H1 (cell line): Measurements from ENCODE around the gene MAP2K5. TPM values are rescaled to one million over a fixed set of nuclear protein-coding genes. Genes with fewer than 3 reads are reported as not detected.

Experiments used
- CHD1 ChIP-seq: IDR thresholded peaks from 2 replicates; pipeline ENCODE4 v1.6.1; 2012; ENCODE audit warnings: low read depth, low read length, improper control_type of control experiment
- CHD7 ChIP-seq: fragments of 300-600 bp; sonication (generic); IDR thresholded peaks from 2 replicates; pipeline ENCODE4 v1.7.1; 2012; ENCODE audit warnings: low read length, moderate library complexity, mild to moderate bottlenecking, inconsistent platforms; ENCODE audit not compliant: insufficient replicate concordance
- HDAC6 ChIP-seq: IDR thresholded peaks from one replicate; pipeline ENCODE4 v1.7.1; 2012; ENCODE audit warnings: low read depth, mild to moderate bottlenecking, inconsistent platforms, low read length, moderate library complexity
- NANOG ChIP-seq: IDR thresholded peaks from 2 replicates; pipeline ENCODE4 v1.6.1; 2011; ENCODE audit warnings: low read length, low read depth, mild to moderate bottlenecking, inconsistent platforms; ENCODE audit not compliant: insufficient read depth, poor library complexity, severe bottlenecking
- SIX5 ChIP-seq: IDR thresholded peaks from 2 replicates; pipeline ENCODE4 v1.6.1; 2011; ENCODE audit warnings: mild to moderate bottlenecking, low read depth, low read length
- polyA plus RNA-seq, 7 experiments: library from polyadenylated mRNA; depleted of rRNA in 3 of 7; stranded (reverse) in 5 of 7; unstranded in 2 of 7; fragments of >200 nt in 5 of 7; fragments of 200-250 nt in 2 of 7; gene quantifications; 1 replicate in 5 of 7; 2 replicates in 1 of 7; 4 replicates in 1 of 7; pipeline versions ENCODE4 v1.2.1 to v1.2.3, GENCODE V29; 2011 to 2013; ENCODE audit warnings: missing spikeins in 2 of 7, mixed read lengths in 2 of 7
- total RNA-seq: library from RNA; stranded (reverse); fragmentation: NEBNext Ultra II Directional; extraction: Animal tissue kit (Norgen Biotek cat#: 25700); gene quantifications from 2 replicates; pipeline ENCODE4 v1.2.1, GENCODE V29; 2021

The MAP2K5 gene
- total and polyA plus RNA-seq, 2 of the 8 experiments (the other 6 are each of a cell fraction or from before 2014, with no cell fraction given), result 4.4 to 15.8 TPM

GRCh38 chr15:67528513-67528912 is 14.0 kb upstream of the MAP2K5 start (continued):
- TF ChIP-seq CHD7 (no peak), CHD1 (no peak), NANOG (no peak), SIX5 (no peak), HDAC6 (no peak)
